CD14-positive monocyte (primary cell): ENCODE data around the gene LRTM2. TPM values are rescaled to one million over a fixed set of nuclear protein-coding genes. Genes with fewer than 3 reads are reported as not detected.

Experiments used
- DNase-seq, 3 donors: peaks; one replicate each; pipeline ENCODE4 v3.0.0-alpha.2; 2011 to 2022
- H2AFZ ChIP-seq: 2 replicates; pipeline ENCODE4 v1.6.0; 2012; ENCODE audit warnings: mild to moderate bottlenecking, low read depth, low read length, inconsistent platforms; ENCODE audit not compliant: insufficient read depth, poor library complexity, severe bottlenecking
- H3K27ac ChIP-seq, 2 donors: 1 replicate in 1 of 2; 2 replicates in 1 of 2; pipeline ENCODE4 v1.5.1; 2012 to 2013; ENCODE audit warnings: low read length in 2 of 2, control low read depth in 1 of 2, inconsistent platforms in 1 of 2, low read depth in 1 of 2, mild to moderate bottlenecking in 1 of 2
- H3K27me3 ChIP-seq, 2 donors: one replicate each; pipeline versions ENCODE4 v1.6.0 to v1.6.1; 2011 to 2013; ENCODE audit warnings: low read length in 2 of 2; ENCODE audit not compliant: control insufficient read depth in 2 of 2, insufficient read depth in 2 of 2
- H3K36me3 ChIP-seq, 2 donors: replicated peaks in 1 of 2; 1 replicate in 1 of 2; 2 replicates in 1 of 2; pipeline versions ENCODE4 v1.5.1 to v1.6.1; 2012 to 2013; ENCODE audit warnings: low read length in 2 of 2, control low read depth in 1 of 2, inconsistent platforms in 1 of 2, mild to moderate bottlenecking in 1 of 2; ENCODE audit not compliant: insufficient read depth in 2 of 2, control insufficient read depth in 1 of 2
- H3K4me1 ChIP-seq, 2 donors: 1 replicate in 1 of 2; 2 replicates in 1 of 2; pipeline versions ENCODE4 v1.5.1 to v1.6.1; 2012 to 2013; ENCODE audit warnings: low read length in 2 of 2, control low read depth in 1 of 2, inconsistent platforms in 1 of 2, mild to moderate bottlenecking in 1 of 2, moderate library complexity in 1 of 2; ENCODE audit not compliant: insufficient read depth in 2 of 2, control insufficient read depth in 1 of 2
- H3K4me2 ChIP-seq: replicated peaks from 2 replicates; pipeline ENCODE3; 2012; ENCODE audit warnings: low read length, moderate library complexity, mild to moderate bottlenecking; ENCODE audit not compliant: poor library complexity, severe bottlenecking; ENCODE audit errors: extremely low read depth
- H3K4me3 ChIP-seq, 3 experiments: fragments of 200-600 bp in 1 of 3; sonication (generic) in 1 of 3; replicated peaks in 1 of 3; 1 replicate in 2 of 3; 2 replicates in 1 of 3; pipeline ENCODE4 v1.5.1; 2011 to 2013; ENCODE audit warnings: low read length in 3 of 3, mild to moderate bottlenecking in 3 of 3, control low read depth in 2 of 3, low read depth in 2 of 3, inconsistent platforms in 1 of 3, moderate library complexity in 1 of 3
- H3K79me2 ChIP-seq: 2 replicates; pipeline ENCODE4 v1.6.0; 2012; ENCODE audit warnings: mild to moderate bottlenecking, control low read depth, inconsistent platforms, low read length, moderate library complexity; ENCODE audit not compliant: insufficient read depth
- H3K9ac ChIP-seq: 2 replicates; pipeline ENCODE4 v1.6.0; 2017; ENCODE audit warnings: low read length, mild to moderate bottlenecking; ENCODE audit not compliant: insufficient read depth, poor library complexity, severe bottlenecking
- H3K9me3 ChIP-seq, 2 donors: replicated peaks in 1 of 2; 1 replicate in 1 of 2; 2 replicates in 1 of 2; pipeline versions ENCODE4 v1.5.1 to v1.6.1; 2012 to 2013; ENCODE audit warnings: low read length in 2 of 2, control low read depth in 1 of 2; ENCODE audit not compliant: control insufficient read depth in 1 of 2, insufficient read depth in 1 of 2
- H4K20me1 ChIP-seq: 2 replicates; pipeline ENCODE4 v1.6.0; 2012; ENCODE audit warnings: mild to moderate bottlenecking, low read length, control low read depth, moderate library complexity; ENCODE audit not compliant: insufficient read depth
- H3K27ac Mint-ChIP-seq, 7 donors: one replicate each; pipeline ENCODE4 v1.8.0; 2020; ENCODE audit warnings: mild to moderate bottlenecking in 7 of 7, mixed read lengths in 7 of 7, moderate library complexity in 6 of 7, inconsistent platforms in 2 of 7
- H3K27me3 Mint-ChIP-seq, 3 donors: one replicate each; pipeline ENCODE4 v1.8.0; 2021 to 2022; ENCODE audit warnings: low read depth in 3 of 3, mild to moderate bottlenecking in 3 of 3, mixed read lengths in 3 of 3, moderate library complexity in 3 of 3, inconsistent platforms in 1 of 3
- H3K36me3 Mint-ChIP-seq, 2 donors: one replicate each; pipeline ENCODE4 v1.8.0; 2020; ENCODE audit warnings: mixed read lengths in 2 of 2, inconsistent platforms in 1 of 2, mild to moderate bottlenecking in 1 of 2
- H3K4me1 Mint-ChIP-seq: one replicate; pipeline ENCODE4 v1.8.0; 2020; ENCODE audit warnings: mild to moderate bottlenecking, mixed read lengths
- H3K4me3 Mint-ChIP-seq, 2 donors: one replicate each; pipeline ENCODE4 v1.8.0; 2020; ENCODE audit warnings: mild to moderate bottlenecking in 2 of 2, mixed read lengths in 2 of 2, moderate library complexity in 1 of 2
- H3K9me3 Mint-ChIP-seq, 7 donors: one replicate each; pipeline ENCODE4 v1.8.0; 2020 to 2022; ENCODE audit warnings: mixed read lengths in 7 of 7, mild to moderate bottlenecking in 6 of 7, moderate library complexity in 6 of 7, inconsistent platforms in 2 of 7
- WGBS: methylation state at CpG from one replicate; pipeline ENCODE4 v1.1.5; 2013; ENCODE audit warnings: missing lambda C conversion rate; ENCODE audit not compliant: insufficient coverage; 5-methylcytosine and 5-hydroxymethylcytosine counted together
- intact Hi-C, 2 donors: fragments of 100-400 bp; cut with micrococcal nuclease; formaldehyde crosslinking; loops; one replicate each; pipeline versions ENCODE4 v1.15.0 to v1.15.1; 2023
- polyA plus RNA-seq, 3 donors: library from polyadenylated mRNA; depleted of rRNA in 1 of 3; unstranded in 2 of 3; stranded (reverse) in 1 of 3; fragments of 300-500 nt in 2 of 3; fragments of >200 nt in 1 of 3; fragmentation: Illumina TruSeq in 2 of 3; gene quantifications; 1 replicate in 2 of 3; 2 replicates in 1 of 3; pipeline ENCODE4 v1.2.3, GENCODE V29; 2012 to 2021
- TF ChIP-seq, protein P1 (sequence below): fragments of 200-600 bp; IDR thresholded peaks from one replicate; pipeline ENCODE4 v1.8.0; 2022; ENCODE audit warnings: antibody characterized with exemption, mild to moderate bottlenecking

LRTM2 gene
- polyA plus RNA-seq, 3 donors, result not detected

DNA sequence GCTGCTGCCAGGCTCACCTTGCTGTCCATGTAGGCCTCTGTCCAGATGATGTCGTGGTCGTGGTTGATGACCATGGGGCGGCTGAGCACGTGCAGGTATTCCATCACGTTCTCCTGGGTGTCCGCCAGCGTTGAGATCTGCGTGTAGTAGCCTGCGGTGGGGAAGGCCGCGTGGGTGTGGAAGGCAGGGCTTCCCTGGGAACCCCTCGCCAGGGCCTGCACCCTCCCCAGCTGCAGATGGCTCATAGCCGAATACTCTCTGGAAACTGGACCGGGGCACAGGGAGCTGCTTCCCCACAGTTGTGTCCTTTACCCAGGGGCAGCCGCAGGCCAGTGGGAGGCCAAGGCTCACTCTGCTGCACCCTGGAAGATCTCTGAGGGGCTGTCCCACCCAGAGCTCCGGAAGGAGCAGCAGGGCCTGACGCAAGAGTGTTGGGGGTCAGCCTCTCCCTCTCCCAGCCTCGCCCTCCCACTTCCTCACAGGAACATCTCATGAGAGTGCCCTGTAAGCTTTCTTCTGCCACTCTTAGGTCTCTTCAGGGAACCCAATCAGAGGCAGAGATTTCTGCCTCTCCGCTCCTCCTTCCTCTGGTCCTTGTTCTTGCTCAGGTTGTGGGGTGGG is 62.6 kb downstream of the LRTM2 start:
- H3K4me1 ChIP-seq, result peaks cover 0 to 7% of the 10 kb centered on the region in 2 donors
- Mint-ChIP-seq H3K4me1 (peaks cover 10% of the 10 kb centered on the region), H3K4me3 (no peak overlapping the region), H3K36me3 (no peaks in the 10 kb centered on the region), H3K27ac (no peak overlapping the region), H3K9me3 (peaks cover 0 to 2% (median 0%) of the 10 kb centered on the region in 7 donors), H3K27me3 (peaks cover 0 to 2% (median 1%) of the 10 kb centered on the region in 3 donors)
- H3K27me3 ChIP-seq, result no peaks in the 10 kb centered on the region
- H3K79me2 ChIP-seq, result no peaks in the 10 kb centered on the region
- no peak overlapping the region for H3K4me3 ChIP-seq
- H2AFZ ChIP-seq, result peak overlapping the region; percentile 21
- H3K9ac ChIP-seq, result no peak overlapping the region
- H3K4me2 ChIP-seq, result no peak overlapping the region
- no peaks in the 10 kb centered on the region for H4K20me1 ChIP-seq
- H3K36me3 ChIP-seq, result no peaks in the 10 kb centered on the region
- no peaks in the 10 kb centered on the region for H3K9me3 ChIP-seq
- no peak for DNase-seq
- 91% methylated on average over 17 of the region's 19 CpGs for WGBS
- intact Hi-C loops, result no loop called here
- H3K27ac ChIP-seq, result no peak overlapping the region
- TF ChIP-seq, protein P1, sequence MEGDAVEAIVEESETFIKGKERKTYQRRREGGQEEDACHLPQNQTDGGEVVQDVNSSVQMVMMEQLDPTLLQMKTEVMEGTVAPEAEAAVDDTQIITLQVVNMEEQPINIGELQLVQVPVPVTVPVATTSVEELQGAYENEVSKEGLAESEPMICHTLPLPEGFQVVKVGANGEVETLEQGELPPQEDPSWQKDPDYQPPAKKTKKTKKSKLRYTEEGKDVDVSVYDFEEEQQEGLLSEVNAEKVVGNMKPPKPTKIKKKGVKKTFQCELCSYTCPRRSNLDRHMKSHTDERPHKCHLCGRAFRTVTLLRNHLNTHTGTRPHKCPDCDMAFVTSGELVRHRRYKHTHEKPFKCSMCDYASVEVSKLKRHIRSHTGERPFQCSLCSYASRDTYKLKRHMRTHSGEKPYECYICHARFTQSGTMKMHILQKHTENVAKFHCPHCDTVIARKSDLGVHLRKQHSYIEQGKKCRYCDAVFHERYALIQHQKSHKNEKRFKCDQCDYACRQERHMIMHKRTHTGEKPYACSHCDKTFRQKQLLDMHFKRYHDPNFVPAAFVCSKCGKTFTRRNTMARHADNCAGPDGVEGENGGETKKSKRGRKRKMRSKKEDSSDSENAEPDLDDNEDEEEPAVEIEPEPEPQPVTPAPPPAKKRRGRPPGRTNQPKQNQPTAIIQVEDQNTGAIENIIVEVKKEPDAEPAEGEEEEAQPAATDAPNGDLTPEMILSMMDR, result no peak

DNA sequence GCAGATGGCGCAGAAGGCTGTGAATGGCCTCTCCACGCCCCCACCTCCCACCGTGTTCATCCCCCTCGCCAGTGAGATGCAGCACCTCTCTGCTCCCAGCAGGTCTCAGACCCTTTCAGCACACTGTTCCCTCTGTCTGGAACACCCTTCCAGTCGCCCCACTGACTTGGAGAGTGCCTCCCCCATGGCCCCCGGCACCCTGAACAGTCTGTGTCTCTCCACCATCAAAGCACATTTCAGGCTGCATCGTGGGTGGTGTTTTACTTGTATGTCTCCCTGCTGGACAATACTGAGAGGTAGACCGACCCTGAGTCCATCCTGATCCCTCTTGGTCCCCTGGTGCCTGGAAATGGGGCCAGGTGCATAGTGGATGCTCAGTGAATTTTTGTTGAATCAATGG is 63.1 kb downstream of the LRTM2 start:
- no peaks in the 10 kb centered on the region for H3K79me2 ChIP-seq
- Mint-ChIP-seq H3K4me1 (peaks cover 10% of the 10 kb centered on the region), H3K36me3 (no peaks in the 10 kb centered on the region), H3K27me3 (peaks cover 0 to 2% (median 1%) of the 10 kb centered on the region in 3 donors), H3K9me3 (peaks cover 0 to 4% (median 2%) of the 10 kb centered on the region in 7 donors), H3K4me3 (no peak overlapping the region), H3K27ac (peak overlapping the region in 2 of 7 donors; percentile 3 to 13)
- TF ChIP-seq, protein P1, result no peak
- H3K9ac ChIP-seq, result no peak overlapping the region
- no peak overlapping the region for H3K27ac ChIP-seq
- H3K4me3 ChIP-seq, result no peak overlapping the region
- peaks cover 0 to 7% of the 10 kb centered on the region in 2 donors for H3K4me1 ChIP-seq
- WGBS, result 93% methylated on average over 3 of the region's 8 CpGs
- H2AFZ ChIP-seq, result peak overlapping the region; percentile 21
- H3K36me3 ChIP-seq, result no peaks in the 10 kb centered on the region
- no peak overlapping the region for H3K4me2 ChIP-seq
- DNase-seq, result no peak
- intact Hi-C loops, result no loop called here
- H4K20me1 ChIP-seq, result no peaks in the 10 kb centered on the region
- no peaks in the 10 kb centered on the region for H3K27me3 ChIP-seq
- no peaks in the 10 kb centered on the region for H3K9me3 ChIP-seq
